ENCODE results near the gene TXNRD1.

TXNRD1 gene

DNA sequence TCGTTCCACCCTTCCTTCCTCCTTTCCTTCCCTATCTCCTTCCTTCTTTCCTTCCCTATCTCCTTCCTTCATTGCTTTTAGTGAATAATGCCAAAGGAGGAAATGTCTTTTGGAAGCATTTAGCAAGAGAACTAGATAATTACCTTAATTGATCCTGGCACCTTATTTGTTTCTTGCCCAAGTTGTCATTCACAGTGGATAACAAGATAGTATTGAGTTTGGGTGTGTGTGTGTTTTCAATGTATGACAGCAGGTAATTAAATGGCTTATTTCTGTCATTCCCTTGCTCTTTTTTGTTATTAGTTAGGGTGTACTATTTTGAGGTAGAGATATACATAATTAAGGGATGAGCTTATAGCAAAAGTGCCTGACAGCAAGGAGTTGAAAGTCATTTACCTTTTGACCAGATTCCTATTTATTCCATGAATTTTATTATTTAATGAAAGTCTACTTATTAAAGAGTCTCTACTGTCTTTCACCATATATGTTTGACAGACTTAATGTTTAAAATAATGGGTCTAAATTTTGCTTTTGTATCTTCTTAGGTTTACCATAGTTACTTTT is 118.2 kb downstream of the TXNRD1 start:
- H3K36me3 ChIP-seq (ENCODE audit: control insufficient read depth, insufficient read depth, low read length) = peaks cover 22% of the 10 kb centered on the region
- no peak overlapping the region for H3K4me3 ChIP-seq (ENCODE audit: insufficient read depth, low read depth, low read length, poor library complexity, severe bottlenecking)
- no peak overlapping the region for H3K27ac ChIP-seq (ENCODE audit: insufficient read depth, low read length, poor library complexity, severe bottlenecking)
- no peaks in the 10 kb centered on the region for H3K4me1 ChIP-seq (ENCODE audit: control insufficient read depth, insufficient read depth, low read length, poor library complexity, severe bottlenecking)
- H3K9me3 ChIP-seq (ENCODE audit: control insufficient read depth, low read length) = no peaks in the 10 kb centered on the region
- no peaks in the 10 kb centered on the region for H3K27me3 ChIP-seq (replicated peaks; ENCODE audit: control insufficient read depth, insufficient read depth, low read length, poor library complexity, severe bottlenecking)
- no peak for DNase-seq

DNA sequence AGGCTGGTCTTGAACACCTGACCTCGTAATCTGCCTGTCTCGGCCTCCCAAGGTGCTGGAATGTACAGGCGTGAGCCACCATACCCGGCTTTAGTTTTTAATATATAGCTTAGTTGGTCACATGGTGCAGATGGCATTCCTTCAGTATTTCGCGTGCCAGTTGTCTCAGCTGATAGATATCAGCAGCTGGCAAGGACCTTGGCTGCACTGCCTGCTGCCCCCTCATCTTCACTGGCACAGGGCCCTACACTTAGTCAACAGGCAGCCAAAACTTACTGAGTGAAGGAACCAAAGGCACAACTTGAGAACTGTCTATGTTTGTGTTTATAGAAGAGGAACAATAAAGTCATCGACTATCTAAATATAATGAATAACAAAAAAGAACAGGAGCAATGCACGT is 119.0 kb downstream of the TXNRD1 start:
- H3K9me3 ChIP-seq (ENCODE audit: control insufficient read depth, low read length) = no peaks in the 10 kb centered on the region
- no peak overlapping the region for H3K27ac ChIP-seq (ENCODE audit: insufficient read depth, low read length, poor library complexity, severe bottlenecking)
- H3K4me1 ChIP-seq (ENCODE audit: control insufficient read depth, insufficient read depth, low read length, poor library complexity, severe bottlenecking) = no peaks in the 10 kb centered on the region
- peaks cover 23% of the 10 kb centered on the region for H3K36me3 ChIP-seq (ENCODE audit: control insufficient read depth, insufficient read depth, low read length)
- no peaks in the 10 kb centered on the region for H3K27me3 ChIP-seq (replicated peaks; ENCODE audit: control insufficient read depth, insufficient read depth, low read length, poor library complexity, severe bottlenecking)
- DNase-seq = no peak
- no peak overlapping the region for H3K4me3 ChIP-seq (ENCODE audit: insufficient read depth, low read depth, low read length, poor library complexity, severe bottlenecking)

DNA sequence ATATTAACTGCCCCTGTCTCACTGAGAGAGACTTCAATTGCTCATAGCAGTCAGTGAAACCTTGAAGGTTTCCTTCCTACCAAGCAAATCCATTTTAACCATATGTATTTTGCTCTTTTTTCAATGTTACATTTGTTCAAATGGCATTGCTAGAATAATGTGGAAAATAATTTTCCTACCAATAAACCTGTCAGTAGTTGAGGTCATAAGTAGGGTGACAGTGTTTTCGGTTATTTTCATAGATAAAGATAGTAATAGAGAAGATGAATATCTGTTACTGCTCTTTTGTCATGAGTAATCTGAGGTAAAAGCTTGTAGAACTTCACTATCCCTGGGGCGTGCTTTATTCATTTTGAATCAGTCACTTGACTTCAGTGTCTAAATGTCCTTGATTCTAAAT is 120.5 kb downstream of the TXNRD1 start:
- Histone ChIP-seq H3K9me3 (ENCODE audit: control insufficient read depth, low read length) (no peaks in the 10 kb centered on the region), H3K4me3 (ENCODE audit: insufficient read depth, low read depth, low read length, poor library complexity, severe bottlenecking) (no peak overlapping the region), H3K27me3 (replicated peaks; ENCODE audit: control insufficient read depth, insufficient read depth, low read length, poor library complexity, severe bottlenecking) (no peaks in the 10 kb centered on the region), H3K36me3 (ENCODE audit: control insufficient read depth, insufficient read depth, low read length) (peaks cover 36% of the 10 kb centered on the region), H3K4me1 (ENCODE audit: control insufficient read depth, insufficient read depth, low read length, poor library complexity, severe bottlenecking) (no peaks in the 10 kb centered on the region), H3K27ac (ENCODE audit: insufficient read depth, low read length, poor library complexity, severe bottlenecking) (no peak overlapping the region)
- no peak for DNase-seq

DNA sequence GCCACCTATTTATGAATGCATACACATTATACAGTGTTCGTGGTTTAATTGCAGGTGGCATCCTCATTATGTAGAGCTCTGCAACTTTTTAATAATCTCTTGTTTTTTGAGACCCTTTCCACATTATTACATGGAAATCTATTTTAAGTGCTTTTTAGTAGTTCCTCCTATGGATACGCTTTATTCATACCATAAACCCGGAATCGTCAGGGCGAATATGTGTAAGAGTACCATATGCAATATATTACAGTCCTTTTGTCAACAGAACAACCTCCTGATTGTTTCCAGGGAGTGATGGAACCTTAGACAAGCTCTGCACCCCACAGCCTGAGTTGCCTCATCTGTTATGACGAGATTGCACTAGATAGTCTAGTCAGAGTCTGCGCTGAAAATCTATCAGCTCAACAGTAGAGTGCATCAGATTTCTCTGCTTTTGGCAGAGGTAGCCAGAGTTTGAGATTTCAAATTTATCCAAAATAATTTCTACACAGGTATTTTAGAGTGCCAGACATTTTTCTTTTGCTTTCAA is 121.5 kb downstream of the TXNRD1 start:
- Histone ChIP-seq H3K4me1 (ENCODE audit: control insufficient read depth, insufficient read depth, low read length, poor library complexity, severe bottlenecking) (no peaks in the 10 kb centered on the region), H3K27ac (ENCODE audit: insufficient read depth, low read length, poor library complexity, severe bottlenecking) (no peak overlapping the region), H3K27me3 (replicated peaks; ENCODE audit: control insufficient read depth, insufficient read depth, low read length, poor library complexity, severe bottlenecking) (no peaks in the 10 kb centered on the region), H3K36me3 (ENCODE audit: control insufficient read depth, insufficient read depth, low read length) (peaks cover 44% of the 10 kb centered on the region), H3K4me3 (ENCODE audit: insufficient read depth, low read depth, low read length, poor library complexity, severe bottlenecking) (no peak overlapping the region), H3K9me3 (ENCODE audit: control insufficient read depth, low read length) (no peaks in the 10 kb centered on the region)
- no peak for DNase-seq

DNA sequence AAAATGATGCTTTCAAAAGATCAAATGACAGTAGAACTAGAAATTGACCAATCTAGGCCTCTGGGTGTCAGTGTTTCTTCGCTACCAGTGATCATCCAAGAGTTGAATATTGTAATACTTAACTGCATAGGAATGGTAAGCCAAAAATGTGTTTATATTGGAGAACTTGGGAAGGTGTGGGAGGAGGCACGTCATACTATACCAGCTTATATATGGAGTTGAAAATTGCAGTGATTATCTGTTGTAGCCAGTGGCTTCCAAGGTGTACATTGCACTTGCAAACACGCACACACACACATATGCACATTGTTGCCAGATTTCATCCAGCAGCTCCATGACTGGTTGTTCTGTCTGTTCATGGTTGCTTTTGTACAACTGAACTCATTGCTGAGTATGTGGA is 124.1 kb downstream of the TXNRD1 start:
- H3K27ac ChIP-seq (ENCODE audit: insufficient read depth, low read length, poor library complexity, severe bottlenecking) = no peak overlapping the region
- H3K9me3 ChIP-seq (ENCODE audit: control insufficient read depth, low read length) = no peaks in the 10 kb centered on the region
- H3K36me3 ChIP-seq (ENCODE audit: control insufficient read depth, insufficient read depth, low read length) = peaks cover 41% of the 10 kb centered on the region
- no peak overlapping the region for H3K4me3 ChIP-seq (ENCODE audit: insufficient read depth, low read depth, low read length, poor library complexity, severe bottlenecking)
- H3K27me3 ChIP-seq (replicated peaks; ENCODE audit: control insufficient read depth, insufficient read depth, low read length, poor library complexity, severe bottlenecking) = no peaks in the 10 kb centered on the region
- DNase-seq = no peak
- no peaks in the 10 kb centered on the region for H3K4me1 ChIP-seq (ENCODE audit: control insufficient read depth, insufficient read depth, low read length, poor library complexity, severe bottlenecking)

DNA sequence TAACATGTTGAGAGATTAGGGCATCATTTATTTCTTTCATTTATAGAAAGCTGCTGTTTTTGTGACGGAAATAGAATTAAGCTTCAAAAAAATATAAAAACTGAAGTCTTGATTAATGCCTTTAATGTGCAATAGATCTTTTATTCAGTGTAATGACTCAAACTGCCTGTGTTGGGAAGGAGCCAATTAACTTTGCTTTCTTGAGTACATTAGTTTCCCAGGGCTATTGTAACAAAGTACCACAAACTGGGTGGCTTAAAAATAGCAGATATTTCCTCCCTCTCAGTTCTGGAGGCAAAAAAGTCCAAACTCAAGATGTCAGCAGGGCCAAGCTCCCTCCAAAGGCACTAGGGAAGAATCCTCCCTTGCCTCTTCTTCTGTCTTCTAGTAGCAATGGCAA is 124.6 kb downstream of the TXNRD1 start:
- H3K27ac ChIP-seq (ENCODE audit: insufficient read depth, low read length, poor library complexity, severe bottlenecking) = no peak overlapping the region
- H3K4me3 ChIP-seq (ENCODE audit: insufficient read depth, low read depth, low read length, poor library complexity, severe bottlenecking) = no peak overlapping the region
- H3K27me3 ChIP-seq (replicated peaks; ENCODE audit: control insufficient read depth, insufficient read depth, low read length, poor library complexity, severe bottlenecking) = no peaks in the 10 kb centered on the region
- no peaks in the 10 kb centered on the region for H3K9me3 ChIP-seq (ENCODE audit: control insufficient read depth, low read length)
- DNase-seq = no peak
- peaks cover 37% of the 10 kb centered on the region for H3K36me3 ChIP-seq (ENCODE audit: control insufficient read depth, insufficient read depth, low read length)
- H3K4me1 ChIP-seq (ENCODE audit: control insufficient read depth, insufficient read depth, low read length, poor library complexity, severe bottlenecking) = no peaks in the 10 kb centered on the region

DNA sequence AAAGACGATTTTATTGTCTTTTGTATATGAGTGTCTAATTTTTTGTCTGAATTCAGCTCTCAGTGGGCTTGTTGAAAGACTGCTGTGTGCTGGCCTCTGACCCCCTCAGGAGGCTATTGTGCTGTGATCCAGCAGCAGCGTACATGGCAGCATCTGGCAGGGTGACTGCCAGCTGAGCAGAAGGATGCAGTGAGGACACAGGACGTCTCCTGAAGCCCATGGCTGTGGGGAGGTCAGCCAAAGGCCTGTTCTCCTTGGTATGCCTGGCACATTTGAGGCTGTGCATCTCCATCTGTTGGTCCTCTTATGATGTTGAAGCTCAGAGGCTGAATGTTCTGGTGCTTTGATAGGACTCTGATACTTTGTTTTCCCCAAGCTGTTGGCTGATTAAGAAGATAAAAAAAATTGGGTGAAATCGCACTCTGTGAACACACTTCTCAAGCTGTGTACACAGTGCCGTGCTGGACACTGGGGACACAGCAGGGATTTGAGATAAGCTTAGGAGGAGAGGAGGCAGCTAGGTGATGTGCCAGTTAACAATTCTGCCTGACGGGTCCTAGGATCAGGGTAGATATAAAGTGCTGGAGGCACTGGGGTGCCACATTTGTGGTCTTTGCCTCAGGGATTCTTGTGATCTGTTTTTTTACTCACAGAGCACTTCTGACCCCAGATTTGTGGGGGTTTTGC is 125.5 kb downstream of the TXNRD1 start:
- H3K27me3 ChIP-seq (replicated peaks; ENCODE audit: control insufficient read depth, insufficient read depth, low read length, poor library complexity, severe bottlenecking) = no peaks in the 10 kb centered on the region
- DNase-seq = no peak
- peaks cover 37% of the 10 kb centered on the region for H3K36me3 ChIP-seq (ENCODE audit: control insufficient read depth, insufficient read depth, low read length)
- no peaks in the 10 kb centered on the region for H3K4me1 ChIP-seq (ENCODE audit: control insufficient read depth, insufficient read depth, low read length, poor library complexity, severe bottlenecking)
- H3K4me3 ChIP-seq (ENCODE audit: insufficient read depth, low read depth, low read length, poor library complexity, severe bottlenecking) = no peak overlapping the region
- no peak overlapping the region for H3K27ac ChIP-seq (ENCODE audit: insufficient read depth, low read length, poor library complexity, severe bottlenecking)
- H3K9me3 ChIP-seq (ENCODE audit: control insufficient read depth, low read length) = no peaks in the 10 kb centered on the region

DNA sequence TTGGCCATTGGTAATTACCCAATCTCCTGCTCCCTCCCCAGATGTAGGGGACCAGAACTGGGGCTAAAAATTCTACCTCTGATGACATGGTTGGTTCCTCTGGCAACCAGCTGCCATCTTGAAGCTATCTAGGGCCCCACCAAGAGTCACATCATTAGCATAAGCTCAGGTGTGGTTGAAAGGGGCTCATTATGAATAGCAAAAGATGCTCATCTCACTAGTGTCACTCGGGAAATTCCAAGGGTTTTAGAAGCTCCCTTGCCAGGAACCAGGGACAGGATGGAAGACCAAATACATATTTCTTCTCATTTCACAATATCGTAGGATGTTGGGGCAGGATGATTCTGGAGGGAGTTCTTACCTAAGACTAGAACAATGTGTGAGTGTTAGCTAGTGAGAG is 126.6 kb downstream of the TXNRD1 start:
- DNase-seq = no peak
- no peaks in the 10 kb centered on the region for H3K27me3 ChIP-seq (replicated peaks; ENCODE audit: control insufficient read depth, insufficient read depth, low read length, poor library complexity, severe bottlenecking)
- H3K36me3 ChIP-seq (ENCODE audit: control insufficient read depth, insufficient read depth, low read length) = peaks cover 37% of the 10 kb centered on the region
- no peaks in the 10 kb centered on the region for H3K4me1 ChIP-seq (ENCODE audit: control insufficient read depth, insufficient read depth, low read length, poor library complexity, severe bottlenecking)
- H3K4me3 ChIP-seq (ENCODE audit: insufficient read depth, low read depth, low read length, poor library complexity, severe bottlenecking) = no peak overlapping the region
- no peaks in the 10 kb centered on the region for H3K9me3 ChIP-seq (ENCODE audit: control insufficient read depth, low read length)
- no peak overlapping the region for H3K27ac ChIP-seq (ENCODE audit: insufficient read depth, low read length, poor library complexity, severe bottlenecking)

DNA sequence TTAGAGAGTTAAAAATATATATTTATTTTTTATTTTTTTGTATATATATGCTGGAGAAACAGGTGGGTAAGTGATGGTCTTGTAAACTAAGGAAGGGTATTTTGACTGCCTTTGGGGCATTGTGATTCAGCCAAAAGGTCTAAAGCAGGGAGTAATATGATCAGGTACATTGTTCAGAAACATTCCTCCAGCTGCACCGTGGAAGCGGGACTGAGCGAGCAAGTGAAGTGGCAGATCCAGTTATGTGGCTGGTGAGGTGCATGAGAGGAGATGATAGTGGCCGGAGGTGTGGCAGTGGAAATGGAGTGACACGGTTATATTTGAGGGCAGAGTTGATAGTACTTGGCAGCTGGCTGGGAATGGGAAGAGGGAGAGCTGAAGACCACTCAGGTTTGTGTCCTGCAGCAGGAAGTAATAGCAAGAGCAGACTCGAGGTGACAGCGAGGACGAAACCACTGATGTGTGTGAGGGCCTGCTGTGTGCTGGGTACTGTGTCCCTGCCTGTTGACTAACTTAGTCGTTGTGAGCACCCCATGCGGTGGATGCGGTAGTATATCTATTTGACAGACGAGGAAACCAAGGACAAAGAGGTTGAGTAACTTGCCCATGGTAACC is 127.2 kb downstream of the TXNRD1 start:
- Histone ChIP-seq H3K27ac (ENCODE audit: insufficient read depth, low read length, poor library complexity, severe bottlenecking) (no peak overlapping the region), H3K4me1 (ENCODE audit: control insufficient read depth, insufficient read depth, low read length, poor library complexity, severe bottlenecking) (no peaks in the 10 kb centered on the region), H3K27me3 (replicated peaks; ENCODE audit: control insufficient read depth, insufficient read depth, low read length, poor library complexity, severe bottlenecking) (no peaks in the 10 kb centered on the region), H3K4me3 (ENCODE audit: insufficient read depth, low read depth, low read length, poor library complexity, severe bottlenecking) (no peak overlapping the region), H3K36me3 (ENCODE audit: control insufficient read depth, insufficient read depth, low read length) (peaks cover 37% of the 10 kb centered on the region), H3K9me3 (ENCODE audit: control insufficient read depth, low read length) (no peaks in the 10 kb centered on the region)
- DNase-seq = no peak

DNA sequence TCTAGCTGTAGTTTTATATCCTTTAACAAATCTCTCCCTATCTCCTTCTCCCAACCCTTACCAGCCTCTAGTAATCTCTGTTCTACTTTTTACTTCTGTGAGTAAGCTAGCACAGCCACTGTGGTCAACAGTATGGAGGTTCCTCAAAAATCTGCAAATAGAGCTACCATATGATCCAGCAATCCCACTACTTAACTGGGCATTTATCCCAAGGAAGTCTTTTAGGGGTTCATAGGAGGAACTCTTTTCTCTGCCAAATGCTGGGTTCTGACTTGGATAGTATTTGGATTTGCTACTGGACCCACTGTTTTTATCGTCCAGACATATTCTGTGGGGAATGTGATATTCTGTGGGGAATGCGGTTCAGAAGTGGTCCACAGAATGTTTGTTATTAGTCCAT is 129.1 kb downstream of the TXNRD1 start:
- Histone ChIP-seq H3K36me3 (ENCODE audit: control insufficient read depth, insufficient read depth, low read length) (peaks cover 40% of the 10 kb centered on the region), H3K4me1 (ENCODE audit: control insufficient read depth, insufficient read depth, low read length, poor library complexity, severe bottlenecking) (no peaks in the 10 kb centered on the region), H3K27ac (ENCODE audit: insufficient read depth, low read length, poor library complexity, severe bottlenecking) (no peak overlapping the region), H3K27me3 (replicated peaks; ENCODE audit: control insufficient read depth, insufficient read depth, low read length, poor library complexity, severe bottlenecking) (no peaks in the 10 kb centered on the region), H3K9me3 (ENCODE audit: control insufficient read depth, low read length) (no peaks in the 10 kb centered on the region), H3K4me3 (ENCODE audit: insufficient read depth, low read depth, low read length, poor library complexity, severe bottlenecking) (no peak overlapping the region)
- no peak for DNase-seq

All from effector memory CD4-positive, alpha-beta T cell (primary cell).